Loucy (cell line): Measurements from ENCODE around the gene IL18R1.

Experiments
- H2AFZ ChIP-seq: fragments of 200-600 bp; sonication (generic); 2 replicates; pipeline ENCODE4 v1.6.0; 2016; ENCODE audit warnings: antibody characterized with exemption, mild to moderate bottlenecking, low read length, moderate library complexity
- H3F3A ChIP-seq: fragments of 200-600 bp; 2 replicates; pipeline ENCODE4 v1.6.0; 2016; ENCODE audit warnings: antibody characterized with exemption, low read depth, mild to moderate bottlenecking
- H3K27me3 ChIP-seq: fragments of 200-600 bp; sonication (generic); 2 replicates; pipeline ENCODE4 v1.6.1; 2014; ENCODE audit warnings: low read length, mild to moderate bottlenecking; ENCODE audit not compliant: insufficient read depth, poor library complexity, severe bottlenecking
- H3K36me3 ChIP-seq: fragments of 200-600 bp; sonication (generic); 2 replicates; pipeline ENCODE4 v1.6.1; 2016; ENCODE audit warnings: low read length; ENCODE audit not compliant: insufficient read depth
- H3K4me1 ChIP-seq: fragments of 200-600 bp; sonication (generic); 2 replicates; pipeline ENCODE4 v1.5.1; 2014; ENCODE audit warnings: low read length, mild to moderate bottlenecking; ENCODE audit not compliant: insufficient read depth, poor library complexity, severe bottlenecking
- H3K4me2 ChIP-seq: fragments of 200-600 bp; sonication (generic); 2 replicates; pipeline ENCODE4 v1.6.0; 2014; ENCODE audit warnings: antibody characterized with exemption, low read length, low read depth, mild to moderate bottlenecking; ENCODE audit not compliant: poor library complexity, severe bottlenecking
- H3K4me3 ChIP-seq: fragments of 200-600 bp; sonication (generic); 2 replicates; pipeline ENCODE4 v1.5.1; 2014; ENCODE audit warnings: low read length, mild to moderate bottlenecking, mixed read lengths; ENCODE audit not compliant: poor library complexity, severe bottlenecking
- H3K79me2 ChIP-seq: fragments of 200-600 bp; sonication (generic); 2 replicates; pipeline ENCODE4 v1.6.1; 2014; ENCODE audit warnings: low read length; ENCODE audit not compliant: insufficient read depth
- H3K9ac ChIP-seq: fragments of 200-600 bp; sonication (generic); 2 replicates; pipeline ENCODE4 v1.6.0; 2014; ENCODE audit warnings: mild to moderate bottlenecking, low read depth, low read length, moderate library complexity; ENCODE audit not compliant: poor library complexity, severe bottlenecking
- H3K9me2 ChIP-seq: fragments of 200-600 bp; sonication (generic); replicated peaks from 2 replicates; pipeline ENCODE4 v1.6.1; 2016; ENCODE audit warnings: low read depth, low read length, mixed read lengths
- H3K9me3 ChIP-seq: fragments of 200-600 bp; sonication (generic); 2 replicates; pipeline ENCODE4 v1.6.1; 2014; ENCODE audit warnings: mild to moderate bottlenecking, antibody characterized with exemption, low read length, low read depth; ENCODE audit not compliant: insufficient read depth
- H4K20me1 ChIP-seq: fragments of 200-600 bp; sonication (generic); 2 replicates; pipeline ENCODE4 v1.6.0; 2014; ENCODE audit warnings: antibody characterized with exemption, low read length, mild to moderate bottlenecking; ENCODE audit not compliant: insufficient read depth, poor library complexity, severe bottlenecking
- EZH2phosphoT487 ChIP-seq: fragments of 200-600 bp; IDR thresholded peaks from 2 replicates; pipeline ENCODE4 v1.6.1; 2018; ENCODE audit warnings: antibody characterized with exemption, mild to moderate bottlenecking, moderate library complexity, borderline replicate concordance
- TF ChIP-seq, protein P1 (sequence below): fragments of 200-600 bp; sonication (generic); conservative IDR thresholded peaks from 2 replicates; pipeline ENCODE4 v1.5.1; 2014; ENCODE audit warnings: mild to moderate bottlenecking, antibody characterized with exemption, low read length

Gene IL18R1

DNA sequence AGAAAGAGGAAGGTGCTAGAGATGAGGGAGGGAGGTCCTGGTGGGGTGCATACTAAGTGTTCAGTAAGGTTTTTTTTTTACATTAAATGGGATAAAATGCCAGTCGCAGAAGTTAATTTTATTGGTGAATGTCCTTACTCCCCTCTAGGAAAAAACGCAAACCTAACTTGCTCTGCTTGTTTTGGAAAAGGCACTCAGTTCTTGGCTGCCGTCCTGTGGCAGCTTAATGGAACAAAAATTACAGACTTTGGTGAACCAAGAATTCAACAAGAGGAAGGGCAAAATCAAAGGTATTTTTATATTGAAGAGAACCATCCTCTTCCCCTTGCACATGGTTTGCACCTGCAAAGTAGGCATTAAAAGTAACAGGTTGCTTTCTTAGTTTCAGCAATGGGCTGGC is 12.7 kb upstream of the IL18R1 start:
- Histone ChIP-seq H2AFZ (no peak overlapping the region), H3K79me2 (no peaks in the 10 kb centered on the region), H3K4me1 (peaks cover 1% of the 10 kb centered on the region), H3K4me3 (no peak overlapping the region), H3F3A (no peaks in the 10 kb centered on the region), H3K9me2 (no peaks in the 10 kb centered on the region), H3K4me2 (no peak overlapping the region), H3K9me3 (no peaks in the 10 kb centered on the region), H3K9ac (no peak overlapping the region), H3K27me3 (no peaks in the 10 kb centered on the region), H3K36me3 (no peaks in the 10 kb centered on the region), H4K20me1 (no peaks in the 10 kb centered on the region)
- TF ChIP-seq EZH2phosphoT487, result no peak
- TF ChIP-seq, protein P1, sequence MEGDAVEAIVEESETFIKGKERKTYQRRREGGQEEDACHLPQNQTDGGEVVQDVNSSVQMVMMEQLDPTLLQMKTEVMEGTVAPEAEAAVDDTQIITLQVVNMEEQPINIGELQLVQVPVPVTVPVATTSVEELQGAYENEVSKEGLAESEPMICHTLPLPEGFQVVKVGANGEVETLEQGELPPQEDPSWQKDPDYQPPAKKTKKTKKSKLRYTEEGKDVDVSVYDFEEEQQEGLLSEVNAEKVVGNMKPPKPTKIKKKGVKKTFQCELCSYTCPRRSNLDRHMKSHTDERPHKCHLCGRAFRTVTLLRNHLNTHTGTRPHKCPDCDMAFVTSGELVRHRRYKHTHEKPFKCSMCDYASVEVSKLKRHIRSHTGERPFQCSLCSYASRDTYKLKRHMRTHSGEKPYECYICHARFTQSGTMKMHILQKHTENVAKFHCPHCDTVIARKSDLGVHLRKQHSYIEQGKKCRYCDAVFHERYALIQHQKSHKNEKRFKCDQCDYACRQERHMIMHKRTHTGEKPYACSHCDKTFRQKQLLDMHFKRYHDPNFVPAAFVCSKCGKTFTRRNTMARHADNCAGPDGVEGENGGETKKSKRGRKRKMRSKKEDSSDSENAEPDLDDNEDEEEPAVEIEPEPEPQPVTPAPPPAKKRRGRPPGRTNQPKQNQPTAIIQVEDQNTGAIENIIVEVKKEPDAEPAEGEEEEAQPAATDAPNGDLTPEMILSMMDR, result no peak

DNA sequence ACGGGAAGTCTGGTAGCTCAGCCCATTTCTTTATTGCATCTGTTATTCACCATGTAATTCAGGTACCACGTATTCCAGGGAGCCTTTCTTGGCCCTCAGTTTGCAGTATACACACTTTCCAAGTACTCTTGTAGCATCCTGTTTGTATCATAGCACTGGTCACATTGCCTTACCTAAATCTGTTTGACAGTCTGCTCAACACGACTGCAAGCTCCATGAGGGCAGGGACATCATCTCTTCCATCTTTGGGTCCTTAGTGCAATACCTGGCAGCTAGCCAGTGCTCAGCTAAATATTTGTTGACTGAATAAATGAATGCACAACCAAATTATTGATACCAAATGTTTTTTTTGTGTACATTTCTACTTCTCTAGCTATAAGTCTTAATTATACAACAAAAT is 11.2 kb upstream of the IL18R1 start:
- no peaks in the 10 kb centered on the region for H3K9me2 ChIP-seq
- H3K4me3 ChIP-seq, result no peak overlapping the region
- H3K9me3 ChIP-seq, result no peaks in the 10 kb centered on the region
- no peaks in the 10 kb centered on the region for H4K20me1 ChIP-seq
- no peaks in the 10 kb centered on the region for H3F3A ChIP-seq
- H3K4me1 ChIP-seq, result no peaks in the 10 kb centered on the region
- no peak overlapping the region for H3K4me2 ChIP-seq
- H3K27me3 ChIP-seq, result no peaks in the 10 kb centered on the region
- H3K9ac ChIP-seq, result no peak overlapping the region
- TF ChIP-seq, protein P1, result no peak
- TF ChIP-seq EZH2phosphoT487, result no peak
- H3K79me2 ChIP-seq, result no peaks in the 10 kb centered on the region
- H2AFZ ChIP-seq, result no peak overlapping the region
- H3K36me3 ChIP-seq, result no peaks in the 10 kb centered on the region

GRCh38 chr2:102345329-102345920 is 10.2 kb upstream of the IL18R1 start:
- Histone ChIP-seq H3K79me2 (no peaks in the 10 kb centered on the region), H3K9me2 (no peaks in the 10 kb centered on the region), H3K4me3 (no peak overlapping the region), H3K27me3 (no peaks in the 10 kb centered on the region), H3K9me3 (no peaks in the 10 kb centered on the region), H4K20me1 (no peaks in the 10 kb centered on the region), H3K36me3 (no peaks in the 10 kb centered on the region), H3K4me1 (no peaks in the 10 kb centered on the region), H3K9ac (no peak overlapping the region), H3K4me2 (no peak overlapping the region), H2AFZ (no peak overlapping the region), H3F3A (no peaks in the 10 kb centered on the region)
- TF ChIP-seq, protein P1, result no peak
- no peak for TF ChIP-seq EZH2phosphoT487
